ENCODE data around the gene PARD6B.

GRCh38 chr20:50682065-50682464 is 49.3 kb upstream of the PARD6B start:
- TF ChIP-seq CTCF (IDR thresholded peaks at IDR 0.05), result no peak
- no peak for TF ChIP-seq EZH2phosphoT487 (IDR thresholded peaks at IDR 0.05)
